HuH-7.5 (cell line): ENCODE results near the gene SLCO4C1.

Experiments used
- DNase-seq: peaks from one replicate; pipeline ENCODE4 v3.0.0; 2011; ENCODE audit warnings: low spot score

SLCO4C1 gene

GRCh38 chr5:102270036-102270435, 26.0 kb downstream of the SLCO4C1 start:
- no peak for DNase-seq

- DNase-seq: no peak
These were observed 33.4 kb downstream of the SLCO4C1 start for GRCh38 chr5:102262688-102263087.

GRCh38 chr5:102249381-102249780, 46.7 kb downstream of the SLCO4C1 start:
- DNase-seq: no peak

GRCh38 chr5:102243213-102243612, 52.9 kb downstream of the SLCO4C1 start:
- DNase-seq: no peak

GRCh38 chr5:102241809-102242421, 54.2 kb downstream of the SLCO4C1 start:
- DNase-seq: no peak

GRCh38 chr5:102231693-102232619, 64.1 kb downstream of the SLCO4C1 start:
- DNase-seq: no peak

- DNase-seq: no peak
These were observed 66.4 kb downstream of the SLCO4C1 start for GRCh38 chr5:102229685-102230084.

GRCh38 chr5:102226321-102226720, 69.8 kb downstream of the SLCO4C1 start:
- no peak for DNase-seq

- no peak for DNase-seq
These were observed 72.3 kb downstream of the SLCO4C1 start for GRCh38 chr5:102223542-102224477.

GRCh38 chr5:102222772-102223171, 73.3 kb downstream of the SLCO4C1 start:
- peak; percentile 7 for DNase-seq

GRCh38 chr5:102221949-102222348, 74.1 kb downstream of the SLCO4C1 start:
- DNase-seq: no peak

GRCh38 chr5:102218159-102218558, 77.9 kb downstream of the SLCO4C1 start:
- DNase-seq: no peak

- no peak for DNase-seq
These were observed 79.4 kb downstream of the SLCO4C1 start for GRCh38 chr5:102216678-102217077.

GRCh38 chr5:102211165-102211564, 84.9 kb downstream of the SLCO4C1 start:
- DNase-seq: no peak

- no peak for DNase-seq
These were observed 95.2 kb downstream of the SLCO4C1 start for GRCh38 chr5:102200861-102201260.

- no peak for DNase-seq
These were observed 99.6 kb downstream of the SLCO4C1 start for GRCh38 chr5:102196481-102196880.
